Stimulated activated CD4-positive, alpha-beta T cell treated with anti-CD3 and anti-CD28 coated beads, Interleukin-4, amount 100 ng/mL, for 1 hour (primary cell): Measurements from ENCODE around the gene C1orf105.
A peak's percentile ranks its signal among the peaks of the same experiment; 100 is the strongest.
"Not testable (repeated sequence)": the region's sequence is repeated elsewhere in the genome, so short reads cannot be mapped to it uniquely, and the experiment has no call there.

Experiments
- DNase-seq: peaks from one replicate; pipeline ENCODE4 v3.0.0-alpha.2; 2020

C1orf105 gene

DNA sequence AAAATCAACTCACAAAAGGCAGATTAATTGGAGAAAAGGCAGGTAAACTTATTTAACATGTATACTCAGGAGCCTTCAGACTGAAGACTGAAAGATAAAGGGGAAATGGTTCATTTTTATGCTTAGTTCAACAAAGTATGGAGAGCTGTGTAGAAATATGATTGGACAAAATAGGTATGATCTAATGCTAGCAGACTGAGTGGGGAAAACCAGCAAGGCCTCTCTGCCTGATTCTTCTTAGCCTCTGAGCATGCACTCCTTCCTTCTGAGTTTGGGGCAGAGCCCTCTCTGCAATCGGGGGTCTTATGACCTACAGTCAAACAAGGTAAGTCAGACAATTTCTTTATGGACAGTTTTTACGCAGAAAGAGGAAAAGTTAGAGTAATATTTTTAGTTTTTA is 73.7 kb downstream of the C1orf105 start:
- no peak for DNase-seq

DNA sequence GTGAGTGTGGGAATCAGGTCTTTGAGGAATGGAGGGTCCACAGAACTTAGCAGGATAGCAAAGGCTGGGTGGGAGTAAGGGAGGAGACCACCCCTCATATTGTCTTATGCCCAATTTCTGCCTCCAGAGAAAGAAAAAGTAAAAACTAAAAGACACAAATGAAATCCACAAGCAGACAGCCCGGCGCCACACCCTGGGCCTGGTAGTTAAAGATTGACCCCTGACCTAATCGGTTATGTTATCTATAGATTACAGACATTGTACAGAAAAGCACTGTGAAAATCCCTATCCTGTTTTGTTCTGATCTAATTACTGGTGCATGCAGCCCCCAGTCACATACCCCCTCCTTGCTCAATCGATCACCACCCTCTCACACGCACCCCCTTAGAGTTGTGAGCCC is 75.6 kb downstream of the C1orf105 start:
- not testable (repeated sequence) for DNase-seq

GRCh38 chr1:172496678-172497077 is 76.2 kb downstream of the C1orf105 start:
- DNase-seq, result no peak

DNA sequence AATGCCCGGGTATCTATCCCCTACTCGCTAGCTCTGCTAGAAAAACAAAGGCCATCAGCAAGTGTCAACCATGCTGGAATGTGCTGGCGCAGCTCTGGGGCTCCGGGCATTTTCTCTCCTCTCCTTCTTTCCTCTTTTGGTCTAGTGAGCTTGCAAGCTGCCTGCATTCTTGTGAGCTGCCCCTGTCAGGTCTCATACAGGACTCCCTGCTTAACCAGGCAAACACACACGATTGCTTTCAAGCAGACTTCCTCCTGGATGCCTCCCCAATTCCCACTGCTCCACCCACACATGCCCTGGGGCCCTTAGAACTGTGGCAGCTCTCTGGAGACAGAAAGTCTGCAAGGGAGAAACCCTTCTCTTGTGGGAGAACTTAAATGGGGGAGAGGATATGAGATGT is 76.7 kb downstream of the C1orf105 start:
- DNase-seq, result no peak

DNA sequence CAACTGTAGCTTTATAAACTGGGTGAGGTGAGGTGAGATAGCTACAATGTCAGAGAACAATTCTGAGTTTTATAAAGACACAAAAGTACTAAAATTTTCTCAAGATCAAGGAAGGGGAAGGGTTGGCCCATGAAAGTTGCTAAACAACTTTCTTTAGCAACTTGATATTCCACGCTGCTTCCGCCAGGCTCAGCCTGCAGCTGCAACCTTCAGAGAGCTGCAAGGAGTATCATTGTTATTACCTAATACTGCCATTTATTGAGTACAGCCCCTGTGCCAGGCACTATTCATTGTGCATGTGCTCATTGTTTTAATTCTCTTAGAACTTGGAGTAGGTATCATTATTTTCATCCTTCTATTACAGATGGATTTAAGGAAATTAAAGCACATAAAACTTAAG is 78.4 kb downstream of the C1orf105 start:
- no peak for DNase-seq

- peak; percentile 2 for DNase-seq
Measured at GRCh38 chr1:172499636-172500141, 79.2 kb downstream of the C1orf105 start.

- DNase-seq, result no peak
Measured at GRCh38 chr1:172500207-172500606, 79.7 kb downstream of the C1orf105 start.

GRCh38 chr1:172507741-172508140 is 87.3 kb downstream of the C1orf105 start:
- no peak for DNase-seq

GRCh38 chr1:172510479-172510878 is 90.0 kb downstream of the C1orf105 start:
- no peak for DNase-seq

- no peak for DNase-seq
Measured at GRCh38 chr1:172512591-172512990, 92.1 kb downstream of the C1orf105 start.

DNA sequence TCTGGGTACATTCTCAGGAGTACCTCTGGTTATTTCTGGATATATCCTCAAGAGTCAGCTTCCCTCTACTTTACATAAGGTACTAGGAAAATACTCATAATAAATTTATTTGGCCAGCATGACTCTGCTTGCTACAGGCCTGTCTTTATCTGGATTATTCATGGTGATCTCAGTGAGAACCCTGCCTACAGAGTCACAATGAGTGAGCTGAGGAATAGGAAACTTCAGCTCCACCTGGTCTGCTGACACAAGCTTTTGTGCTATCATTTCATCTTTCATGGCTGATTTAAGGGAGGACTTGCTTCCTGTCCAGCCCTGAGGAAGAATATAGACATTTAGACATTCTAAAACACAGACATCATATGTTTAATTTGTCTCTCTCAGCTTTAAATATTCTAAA is 93.0 kb downstream of the C1orf105 start:
- DNase-seq, result no peak

DNA sequence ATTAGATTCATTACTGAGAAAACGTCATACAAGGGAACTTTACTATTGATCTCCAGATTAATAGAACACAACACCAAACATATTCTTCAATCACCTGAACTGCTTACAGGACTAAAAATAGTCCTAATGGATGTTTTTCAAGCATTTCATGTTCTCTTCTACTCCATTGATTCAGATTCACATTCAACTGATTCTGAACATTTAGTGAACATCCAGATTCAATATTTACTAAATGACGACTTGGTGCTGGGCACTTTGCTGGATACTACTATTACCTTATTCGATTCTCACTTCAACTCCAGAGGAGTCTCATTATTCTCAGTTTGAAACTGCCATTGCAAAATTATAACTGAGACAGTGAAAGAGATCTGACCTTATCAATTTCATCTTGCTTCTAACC is 93.6 kb downstream of the C1orf105 start:
- DNase-seq, result no peak

- no peak for DNase-seq
Measured at GRCh38 chr1:172515436-172515835, 95.0 kb downstream of the C1orf105 start.

DNA sequence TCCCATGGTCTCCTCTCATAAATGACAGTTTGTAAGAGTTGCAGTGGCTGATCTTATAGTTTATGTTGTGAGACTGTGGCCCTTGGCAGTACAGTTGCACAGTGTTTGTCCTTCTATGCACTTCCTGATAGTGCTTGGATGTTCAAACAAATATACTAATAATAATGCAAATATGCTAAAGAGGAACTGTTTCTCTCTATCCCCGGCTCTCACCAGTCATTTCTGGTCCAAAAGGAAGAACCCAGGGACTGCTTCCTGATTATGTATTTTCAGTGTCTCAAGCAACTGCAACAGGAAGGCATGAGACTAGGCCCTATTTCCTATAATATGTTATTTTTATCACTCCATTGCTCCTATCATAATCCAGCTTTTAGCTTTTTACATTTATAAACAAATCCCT is 95.4 kb downstream of the C1orf105 start:
- no peak for DNase-seq

DNA sequence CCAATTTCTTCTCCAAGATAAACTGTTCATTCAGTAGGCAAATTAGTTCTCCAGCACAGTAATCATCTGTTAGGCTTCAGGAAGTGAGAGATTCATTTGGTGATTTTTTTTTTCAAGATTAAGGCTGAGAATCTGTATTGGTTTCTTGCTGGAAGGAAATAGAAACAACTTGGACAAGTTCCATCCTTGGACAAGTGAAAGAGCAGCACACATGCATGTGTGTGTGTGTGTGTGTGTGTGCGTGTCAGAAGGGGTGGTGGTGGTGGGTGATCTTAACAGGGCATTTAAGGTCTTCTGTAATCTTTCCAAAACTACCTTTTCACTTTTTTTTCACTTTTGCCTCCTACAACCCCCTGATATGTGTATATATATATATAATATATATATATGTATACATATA is 96.6 kb downstream of the C1orf105 start:
- no peak for DNase-seq

- no peak for DNase-seq
Measured at GRCh38 chr1:172517545-172517944, 97.1 kb downstream of the C1orf105 start.
